IMR-90 (cell line): ENCODE measurements around the gene RIPOR3. TPM values are rescaled to one million over a fixed set of nuclear protein-coding genes. Genes with fewer than 3 reads are reported as not detected.
A peak's percentile ranks its signal among the peaks of the same experiment; 100 is the strongest.

Source experiments
- ATAC-seq: fragments of 200-7000 bp; cut with Tn5 transposase; 2 replicates; pipeline ENCODE4 v1.9.1; 2020; ENCODE audit warnings: low read depth, mild to moderate bottlenecking, moderate library complexity
- BruUV-seq: library from RNA; stranded (reverse); fragments of 400-500 nt; replicated peaks from 2 replicates; lab custom pipeline; 2021; lab: Mats Ljungman, UMichigan
- CTCF ChIA-PET: fragments of 300-600 bp; formaldehyde crosslinking; extraction: SDS; loops from one replicate; lab custom pipeline; 2021; ENCODE audit warnings: antibody characterized with exemption; lab: Yijun Ruan, JAX
- POLR2A ChIA-PET: fragments of 300-600 bp; sonication (Branson Sonifier 250); formaldehyde crosslinking; loops from one replicate; lab custom pipeline; 2022; ENCODE audit warnings: antibody characterized with exemption; ENCODE audit not compliant: unreplicated experiment; lab: Charles Lee
- DNase-seq: peaks from one replicate; pipeline ENCODE4 v3.0.0; 2013
- H2AFZ ChIP-seq: replicated peaks from 2 replicates; pipeline ENCODE3; 2013; ENCODE audit warnings: low read length, mild to moderate bottlenecking; ENCODE audit not compliant: poor library complexity
- H2AK5ac ChIP-seq: 2 replicates; pipeline ENCODE4 v1.6.1; 2013; ENCODE audit warnings: low read depth, low read length, inconsistent platforms
- H2AK9ac ChIP-seq: replicated peaks from 2 replicates; pipeline ENCODE3; 2013; ENCODE audit warnings: mild to moderate bottlenecking, low read depth, low read length, moderate library complexity; ENCODE audit not compliant: poor library complexity
- H2BK120ac ChIP-seq: 2 replicates; pipeline ENCODE4 v1.6.1; 2013; ENCODE audit warnings: low read depth, low read length, inconsistent platforms
- H2BK15ac ChIP-seq: 3 replicates; pipeline ENCODE4 v1.6.1; 2013; ENCODE audit warnings: low read depth, low read length, inconsistent platforms
- H2BK20ac ChIP-seq: 2 replicates; pipeline ENCODE4 v1.6.1; 2013; ENCODE audit warnings: low read depth, mild to moderate bottlenecking, inconsistent platforms, low read length, moderate library complexity
- H2BK5ac ChIP-seq: 2 replicates; pipeline ENCODE4 v1.6.1; 2013; ENCODE audit warnings: mild to moderate bottlenecking, low read depth, low read length, inconsistent platforms; ENCODE audit not compliant: poor library complexity, severe bottlenecking
- H3K14ac ChIP-seq: replicated peaks from 2 replicates; pipeline ENCODE4 v1.6.1; 2013; ENCODE audit warnings: low read depth, low read length, inconsistent platforms
- H3K18ac ChIP-seq: 2 replicates; pipeline ENCODE4 v1.6.1; 2013; ENCODE audit warnings: low read depth, low read length, control low read depth
- H3K23ac ChIP-seq: 2 replicates; pipeline ENCODE4 v1.6.1; 2013; ENCODE audit warnings: low read depth, low read length, inconsistent platforms
- H3K27ac ChIP-seq: 2 replicates; pipeline ENCODE4 v1.5.1; 2013; ENCODE audit warnings: mild to moderate bottlenecking, control low read depth, low read length; ENCODE audit not compliant: insufficient read depth
- H3K27me3 ChIP-seq: 2 replicates; pipeline ENCODE4 v1.6.1; 2013; ENCODE audit warnings: low read length; ENCODE audit not compliant: control insufficient read depth, insufficient read depth
- H3K36me3 ChIP-seq: 2 replicates; pipeline ENCODE4 v1.6.1; 2013; ENCODE audit warnings: low read length, mixed read lengths; ENCODE audit not compliant: control insufficient read depth, insufficient read depth
- H3K4ac ChIP-seq: 2 replicates; pipeline ENCODE4 v1.6.1; 2013; ENCODE audit warnings: low read depth, low read length, inconsistent platforms
- H3K4me1 ChIP-seq: 2 replicates; pipeline ENCODE4 v1.6.1; 2013; ENCODE audit warnings: low read length, mixed read lengths; ENCODE audit not compliant: control insufficient read depth, insufficient read depth
- H3K4me2 ChIP-seq: 2 replicates; pipeline ENCODE4 v1.6.1; 2013; ENCODE audit warnings: low read depth, mild to moderate bottlenecking, control low read depth, low read length, moderate library complexity
- H3K4me3 ChIP-seq: 2 replicates; pipeline ENCODE4 v1.5.1; 2013; ENCODE audit warnings: low read depth, mild to moderate bottlenecking, control low read depth, low read length, moderate library complexity; ENCODE audit not compliant: insufficient read depth
- H3K56ac ChIP-seq: 2 replicates; pipeline ENCODE4 v1.6.1; 2013; ENCODE audit warnings: low read length, inconsistent platforms; ENCODE audit not compliant: insufficient read depth; ENCODE audit errors: extremely low read depth
- H3K79me1 ChIP-seq, 2 experiments: 2 replicates each; pipeline ENCODE4 v1.6.1; 2013; ENCODE audit warnings: low read length in 2 of 2, inconsistent platforms in 1 of 2, low read depth in 1 of 2
- H3K9ac ChIP-seq: 2 replicates; pipeline ENCODE4 v1.6.1; 2013; ENCODE audit warnings: low read depth, low read length, control low read depth
- H3K9me1 ChIP-seq: 2 replicates; pipeline ENCODE4 v1.6.1; 2013; ENCODE audit warnings: low read length, inconsistent platforms; ENCODE audit not compliant: insufficient read depth
- H3K9me3 ChIP-seq: 2 replicates; pipeline ENCODE4 v1.6.1; 2013; ENCODE audit warnings: low read length; ENCODE audit not compliant: control insufficient read depth, insufficient read depth
- H4K20me1 ChIP-seq: 2 replicates; pipeline ENCODE4 v1.6.1; 2013; ENCODE audit warnings: low read length, inconsistent platforms; ENCODE audit not compliant: insufficient read depth
- H4K5ac ChIP-seq: 2 replicates; pipeline ENCODE4 v1.6.1; 2013; ENCODE audit warnings: mild to moderate bottlenecking, low read depth, low read length, control low read depth
- H4K8ac ChIP-seq, 2 experiments: 2 replicates each; pipeline ENCODE4 v1.6.1; 2013; ENCODE audit warnings: low read depth in 2 of 2, low read length in 2 of 2, control low read depth in 1 of 2, inconsistent platforms in 1 of 2
- H4K91ac ChIP-seq: 2 replicates; pipeline ENCODE4 v1.6.1; 2013; ENCODE audit warnings: low read depth, low read length, inconsistent platforms; ENCODE audit not compliant: insufficient read depth
- CEBPB ChIP-seq: IDR thresholded peaks from 2 replicates; pipeline ENCODE4 v1.6.1; 2012; ENCODE audit warnings: low read depth, low read length, improper control_type of control experiment
- CHD1 ChIP-seq: IDR thresholded peaks from 2 replicates; pipeline ENCODE4 v1.6.1; 2012; ENCODE audit warnings: low read depth, low read length, improper control_type of control experiment
- ELK1 ChIP-seq: fragments of 150-350 bp; IDR thresholded peaks from 2 replicates; pipeline ENCODE4 v1.6.1; 2016; ENCODE audit warnings: low read depth, mild to moderate bottlenecking, low read length, moderate library complexity, borderline replicate concordance
- SMC3 ChIP-seq: fragments of 150-350 bp; IDR thresholded peaks from 2 replicates; pipeline ENCODE4 v1.6.1; 2016; ENCODE audit warnings: low read depth, mild to moderate bottlenecking, antibody characterized with exemption, low read length, moderate library complexity
- WGBS, 2 experiments: methylation state at CpG; one replicate each; pipeline versions ENCODE4 v1.1.5 to v1.1.7; 2013; ENCODE audit warnings: missing lambda C conversion rate in 2 of 2; ENCODE audit not compliant: insufficient read length in 1 of 2; ENCODE audit errors: extremely low coverage in 2 of 2; 5-methylcytosine and 5-hydroxymethylcytosine counted together
- dilution Hi-C: fragments of 300-500 bp; cut with HindIII; formaldehyde crosslinking; loops from one replicate; pipeline ENCODE4 v1.14.3; 2018; ENCODE audit warnings: low sequenced_read_pairs; ENCODE audit not compliant: unreplicated experiment
- in situ Hi-C: fragments of 300-500 bp; cut with MboI; formaldehyde crosslinking; loops from 3 replicates; pipeline ENCODE4 v1.14.3; 2019; ENCODE audit warnings: low sequenced_read_pairs, inconsistent platforms, mixed read lengths
- intact Hi-C: fragments of 100-400 bp; cut with micrococcal nuclease; formaldehyde crosslinking; loops from 2 replicates; pipeline ENCODE4 v1.10.0; 2022
- polyA plus RNA-seq, 3 experiments: library from polyadenylated mRNA; depleted of rRNA; stranded (reverse); fragments of >200 nt; gene quantifications; 2 replicates each; pipeline ENCODE4 v1.2.3, GENCODE V29; 2012; ENCODE audit warnings: low replicate concordance in 1 of 3
- total RNA-seq: library from RNA; depleted of rRNA; stranded (reverse); fragments of >200 nt; gene quantifications from 2 replicates; pipeline ENCODE4 v1.2.3, GENCODE V29; 2012

RIPOR3 gene
- total and polyA plus RNA-seq, 2 of the 4 experiments (the other 2 are of a cell fraction) = 0.54 to 1.7 TPM

GRCh38 chr20:50722424-50723155, 31.2 kb upstream of the RIPOR3 start:
- no peaks in the 10 kb centered on the region for H4K20me1 ChIP-seq
- no peaks in the 10 kb centered on the region for H3K27me3 ChIP-seq
- no peak overlapping the region for H3K23ac ChIP-seq
- dilution Hi-C loops (no loop called here), intact Hi-C loops (no loop called here), in situ Hi-C loops (no loop called here)
- H2AFZ ChIP-seq = no peak overlapping the region
- peaks cover 17% of the 10 kb centered on the region for H3K9me1 ChIP-seq
- no peaks in the 10 kb centered on the region for H3K9me3 ChIP-seq
- no peak for DNase-seq
- H4K5ac ChIP-seq = no peak overlapping the region
- no peak overlapping the region; the same call in 1 of the 2 replicates for H2BK120ac ChIP-seq
- H2BK20ac ChIP-seq = no peak overlapping the region; the same call in 1 of the 2 replicates
- H3K56ac ChIP-seq = no peak overlapping the region
- ChIA-PET POLR2A (no interaction called here), CTCF (interaction anchor here (2.9 kb wide), 1 partner anchor 9 kb away, joined by 11 read pairs; no protein-coding TSS in a partner anchor)
- no peaks in the 10 kb centered on the region for H3K79me1 ChIP-seq
- no peak overlapping the region for H3K4ac ChIP-seq
- H4K8ac ChIP-seq = no peak overlapping the region
- peak overlapping the region; percentile 45 for H2AK9ac ChIP-seq
- no peak for ATAC-seq
- H3K4me1 ChIP-seq = peaks cover 15% of the 10 kb centered on the region
- 80% methylated on average over 1 of the region's 10 CpGs; no CpG with 5 or more reads in 1 of the 2 experiments for WGBS, 2 experiments
- no peak overlapping the region for H2BK15ac ChIP-seq
- H3K14ac ChIP-seq = no peak overlapping the region
- H3K36me3 ChIP-seq = no peaks in the 10 kb centered on the region
- H2BK5ac ChIP-seq = no peak overlapping the region
- TF ChIP-seq SMC3 (no peak), ELK1 (no peak), CHD1 (no peak), CEBPB (peak; percentile 27; the same call in 1 of the 2 replicates)
- no peak overlapping the region for H3K27ac ChIP-seq
- no peak overlapping the region for H3K18ac ChIP-seq
- BruUV-seq = no TSS peak
- H4K91ac ChIP-seq = no peak overlapping the region
- H3K9ac ChIP-seq = no peak overlapping the region
- peak overlapping the region; percentile 56 for H2AK5ac ChIP-seq
- H3K4me3 ChIP-seq = no peak overlapping the region
- no peak overlapping the region for H3K4me2 ChIP-seq
